HepG2 (cell line): ENCODE measurements around the gene ARHGEF40. TPM values are rescaled to one million over a fixed set of nuclear protein-coding genes. Genes with fewer than 3 reads are reported as not detected.

Experiments used
- ATAC-seq: fragments of 200-7000 bp; cut with Tn5 transposase; 3 replicates; pipeline ENCODE4 v1.9.1; 2020; ENCODE audit warnings: mild to moderate bottlenecking, moderate library complexity
- BruUV-seq: library from RNA; stranded (reverse); fragments of 400-500 nt; replicated peaks from 2 replicates; lab custom pipeline; 2021; lab: Mats Ljungman, UMichigan
- CTCF ChIA-PET: fragments of 300-600 bp; formaldehyde crosslinking; extraction: SDS; loops from one replicate; lab custom pipeline; 2021; ENCODE audit warnings: low total read pairs, inconsistent platforms, low intra/inter-chr PET ratio; lab: Yijun Ruan, JAX
- POLR2A ChIA-PET: fragments of 350-600 bp; sonication (Branson Sonifier 250); formaldehyde crosslinking; loops from one replicate; lab custom pipeline; 2020; ENCODE audit warnings: antibody characterized with exemption, inconsistent platforms; lab: Yijun Ruan, JAX
- DNase-seq: peaks from one replicate; pipeline ENCODE4 v3.0.0-alpha.2; 2015; ENCODE audit warnings: low spot score
- FAIRE-seq: peaks from 3 replicates; lab custom pipeline; 2011; peaks lifted over from hg19 to GRCh38; lab: Jason Lieb, UNC
- H2AFZ ChIP-seq: one replicate; pipeline ENCODE4 v1.6.1; 2011; ENCODE audit warnings: low read length, inconsistent platforms
- H3K27ac ChIP-seq: fragments of 300-600 bp; 3 replicates; pipeline ENCODE4 v1.8.0; 2011; ENCODE audit warnings: mixed run types, mild to moderate bottlenecking, mixed read lengths, low read length, inconsistent platforms; ENCODE audit not compliant: insufficient read depth; ENCODE audit errors: extremely low read length
- H3K27me3 ChIP-seq, 2 experiments: fragments of 200-600 bp in 1 of 2; 2 replicates in 1 of 2; 3 replicates in 1 of 2; pipeline versions ENCODE4 v1.6.0 to v1.8.0; 2011; ENCODE audit warnings: low read length in 2 of 2, mild to moderate bottlenecking in 2 of 2, moderate library complexity in 2 of 2, inconsistent platforms in 1 of 2; ENCODE audit not compliant: insufficient read depth in 2 of 2, control insufficient read depth in 1 of 2
- H3K36me3 ChIP-seq, 2 experiments: fragments of 200-600 bp in 1 of 2; replicated peaks in 1 of 2; 2 replicates in 1 of 2; 3 replicates in 1 of 2; pipeline versions ENCODE4 v1.5.1 to v1.8.0; 2011; ENCODE audit warnings: low read length in 2 of 2, inconsistent platforms in 1 of 2; ENCODE audit not compliant: insufficient read depth in 2 of 2, control insufficient read depth in 1 of 2
- H3K4me1 ChIP-seq: 2 replicates; pipeline ENCODE4 v1.5.1; 2012; ENCODE audit warnings: low read length, inconsistent platforms; ENCODE audit not compliant: insufficient read depth
- H3K4me2 ChIP-seq: 2 replicates; pipeline ENCODE4 v1.6.0; 2011; ENCODE audit warnings: low read depth, low read length, inconsistent platforms
- H3K4me3 ChIP-seq, 3 experiments: fragments of 200-600 bp in 1 of 3; sonication (generic), shearing (Covaris generic) in 1 of 3; replicated peaks in 1 of 3; 2 replicates each; pipeline ENCODE4 v1.5.1; 2011 to 2016; ENCODE audit warnings: low read length in 3 of 3, inconsistent platforms in 2 of 3, low read depth in 2 of 3, mild to moderate bottlenecking in 2 of 3, control low read depth in 1 of 3, mixed read lengths in 1 of 3; ENCODE audit not compliant: insufficient read depth in 1 of 3
- H3K79me2 ChIP-seq: one replicate; pipeline ENCODE4 v1.6.1; 2011; ENCODE audit warnings: low read length, inconsistent platforms; ENCODE audit not compliant: insufficient read depth
- H3K9ac ChIP-seq: 2 replicates; pipeline ENCODE4 v1.6.0; 2011; ENCODE audit warnings: mild to moderate bottlenecking, low read depth, low read length, inconsistent platforms; ENCODE audit not compliant: insufficient read depth
- H3K9me3 ChIP-seq: 2 replicates; pipeline ENCODE4 v1.5.1; 2012; ENCODE audit warnings: mild to moderate bottlenecking, low read length
- H4K20me1 ChIP-seq: 2 replicates; pipeline ENCODE4 v1.6.0; 2011; ENCODE audit warnings: inconsistent platforms, mild to moderate bottlenecking, low read length, moderate library complexity; ENCODE audit not compliant: insufficient read depth
- ATF7 ChIP-seq, 2 experiments: fragments of 450-650 bp in 1 of 2; sonication (generic) in 1 of 2; formaldehyde crosslinking in 1 of 2; IDR thresholded peaks; 2 replicates each; pipeline versions ENCODE4 v1.4.0 to v1.6.1; 2016 to 2020; ENCODE audit warnings: antibody characterized with exemption in 1 of 2, mild to moderate bottlenecking in 1 of 2, missing genetic modification reagents in 1 of 2
- KLF6 ChIP-seq: IDR thresholded peaks from 2 replicates; pipeline ENCODE4 v1.8.0; 2016; ENCODE audit warnings: missing biosample characterization, missing genetic modification reagents
- PHF20 ChIP-seq: sonication (generic); formaldehyde crosslinking; IDR thresholded peaks from 2 replicates; pipeline ENCODE4 v1.5.0; 2020; ENCODE audit warnings: mild to moderate bottlenecking, missing genetic modification reagents
- ZMAT3 ChIP-seq: sonication (generic); formaldehyde crosslinking; conservative IDR thresholded peaks from 2 replicates; pipeline ENCODE4 v1.7.0; 2021; ENCODE audit warnings: missing genetic modification reagents
- ZNF350 ChIP-seq: sonication (generic); formaldehyde crosslinking; IDR thresholded peaks from 2 replicates; pipeline ENCODE4 v1.4.0; 2020; ENCODE audit warnings: mild to moderate bottlenecking, low read depth, missing genetic modification reagents, borderline replicate concordance
- ZNF441 ChIP-seq: sonication (generic); formaldehyde crosslinking; IDR thresholded peaks from 2 replicates; pipeline ENCODE4 v1.7.0; 2021; ENCODE audit warnings: missing genetic modification reagents, borderline replicate concordance
- ZNF839 ChIP-seq: sonication (generic); formaldehyde crosslinking; IDR thresholded peaks from 2 replicates; pipeline ENCODE4 v1.4.0; 2020; ENCODE audit warnings: missing genetic modification reagents, mild to moderate bottlenecking, borderline replicate concordance
- WGBS: methylation state at CpG from one replicate; pipeline ENCODE4 v1.1.6; 2017; ENCODE audit warnings: low lambda C conversion rate; 5-methylcytosine and 5-hydroxymethylcytosine counted together
- in situ Hi-C: cut with HindIII; loops from 2 replicates; pipeline ENCODE4 v1.10.0; 2017; ENCODE audit warnings: low pct_unique_long_range_greater_than_20kb; ENCODE audit not compliant: extremely low pct_ligation_motif_present
- intact Hi-C: fragments of 100-400 bp; cut with micrococcal nuclease; formaldehyde crosslinking; loops from one replicate; pipeline ENCODE4 v1.10.0; 2022; ENCODE audit not compliant: unreplicated experiment
- polyA plus RNA-seq, 8 experiments: library from polyadenylated mRNA; depleted of rRNA in 3 of 8; stranded (reverse) in 7 of 8; unstranded in 1 of 8; fragments of >200 nt; fragmentation: Illumina TruSeq in 4 of 8; extraction: Trizol in 4 of 8; gene quantifications; 2 replicates each; pipeline versions ENCODE4 v1.2.1 to v1.2.3, GENCODE V29; 2011 to 2016; ENCODE audit warnings: low read depth in 4 of 8, missing spikeins in 1 of 8, mixed read lengths in 1 of 8; ENCODE audit not compliant: insufficient read depth in 1 of 8
- total RNA-seq, 5 experiments: library from RNA; depleted of rRNA; stranded (reverse); fragments of >200 nt; fragmentation: Illumina TruSeq; extraction: Trizol; gene quantifications; 2 replicates each; pipeline ENCODE4 v1.2.3, GENCODE V29; 2016; ENCODE audit warnings: low read depth in 1 of 5
- TF ChIP-seq, protein P1 (sequence below), 2 experiments: fragments of 450-650 bp in 1 of 2; sonication (generic) in 1 of 2; formaldehyde crosslinking in 1 of 2; IDR thresholded peaks; 2 replicates each; pipeline versions ENCODE4 v1.6.1 to v1.8.0; 2016 to 2022; ENCODE audit warnings: antibody characterized with exemption in 1 of 2, mild to moderate bottlenecking in 1 of 2, missing genetic modification reagents in 1 of 2
- TF ChIP-seq, protein P2 (sequence below): sonication (generic); formaldehyde crosslinking; IDR thresholded peaks from 2 replicates; pipeline ENCODE4 v1.8.0; 2022; ENCODE audit warnings: missing genetic modification reagents, mild to moderate bottlenecking, borderline replicate concordance
- TF ChIP-seq, protein P3 (sequence below): sonication (generic); formaldehyde crosslinking; IDR thresholded peaks from 2 replicates; pipeline ENCODE4 v1.5.0; 2020; ENCODE audit warnings: mild to moderate bottlenecking, missing genetic modification reagents

ARHGEF40 gene
- total and polyA plus RNA-seq, 2 of the 13 experiments (the other 11 are each of a cell fraction or from before 2014, with no cell fraction given) = 28.1 to 78.1 TPM

GRCh38 chr14:21043387-21043973 lies 26.6 kb upstream of the ARHGEF40 start:
- Histone ChIP-seq H3K4me3 (no peak overlapping the region), H3K27ac (peak overlapping the region; percentile 83), H3K36me3 (no peaks in the 10 kb centered on the region), H3K4me2 (peak overlapping the region; percentile 52), H3K9ac (peak overlapping the region; percentile 14; the same call in 1 of the 2 replicates), H3K9me3 (no peaks in the 10 kb centered on the region), H4K20me1 (no peaks in the 10 kb centered on the region), H3K27me3 (no peaks in the 10 kb centered on the region), H3K79me2 (no peaks in the 10 kb centered on the region), H2AFZ (no peak overlapping the region), H3K4me1 (peaks cover 75% of the 10 kb centered on the region)
- POLR2A ChIA-PET = interaction anchor here (1.2 to 2.3 kb wide), 8 partner anchors 8 to 358 kb away, joined by 3 to 18 read pairs (median 8); partner anchors contain the start of genes ARHGEF40 and NDRG2
- ATAC-seq (no peak), FAIRE-seq (no peak), DNase-seq (no peak)
- WGBS = 76% methylated on average over 2 of the region's 2 CpGs
- in situ Hi-C loops (loop anchor here (5.0 kb wide), 1 partner anchor 186 kb away; no protein-coding TSS in a partner anchor), intact Hi-C loops (no loop called here)
- CTCF ChIA-PET = interaction anchor here (0.9 to 2.2 kb wide), 2 partner anchors 29 to 49 kb away, joined by 4 to 8 read pairs; no protein-coding TSS in a partner anchor
- no TSS peak for BruUV-seq
- 0 out of 2 replicates have a peak, but pooled peaks have one; percentile 59 for TF ChIP-seq ZNF441 (CRISPR knock-in tag)
- TF ChIP-seq, protein P1, sequence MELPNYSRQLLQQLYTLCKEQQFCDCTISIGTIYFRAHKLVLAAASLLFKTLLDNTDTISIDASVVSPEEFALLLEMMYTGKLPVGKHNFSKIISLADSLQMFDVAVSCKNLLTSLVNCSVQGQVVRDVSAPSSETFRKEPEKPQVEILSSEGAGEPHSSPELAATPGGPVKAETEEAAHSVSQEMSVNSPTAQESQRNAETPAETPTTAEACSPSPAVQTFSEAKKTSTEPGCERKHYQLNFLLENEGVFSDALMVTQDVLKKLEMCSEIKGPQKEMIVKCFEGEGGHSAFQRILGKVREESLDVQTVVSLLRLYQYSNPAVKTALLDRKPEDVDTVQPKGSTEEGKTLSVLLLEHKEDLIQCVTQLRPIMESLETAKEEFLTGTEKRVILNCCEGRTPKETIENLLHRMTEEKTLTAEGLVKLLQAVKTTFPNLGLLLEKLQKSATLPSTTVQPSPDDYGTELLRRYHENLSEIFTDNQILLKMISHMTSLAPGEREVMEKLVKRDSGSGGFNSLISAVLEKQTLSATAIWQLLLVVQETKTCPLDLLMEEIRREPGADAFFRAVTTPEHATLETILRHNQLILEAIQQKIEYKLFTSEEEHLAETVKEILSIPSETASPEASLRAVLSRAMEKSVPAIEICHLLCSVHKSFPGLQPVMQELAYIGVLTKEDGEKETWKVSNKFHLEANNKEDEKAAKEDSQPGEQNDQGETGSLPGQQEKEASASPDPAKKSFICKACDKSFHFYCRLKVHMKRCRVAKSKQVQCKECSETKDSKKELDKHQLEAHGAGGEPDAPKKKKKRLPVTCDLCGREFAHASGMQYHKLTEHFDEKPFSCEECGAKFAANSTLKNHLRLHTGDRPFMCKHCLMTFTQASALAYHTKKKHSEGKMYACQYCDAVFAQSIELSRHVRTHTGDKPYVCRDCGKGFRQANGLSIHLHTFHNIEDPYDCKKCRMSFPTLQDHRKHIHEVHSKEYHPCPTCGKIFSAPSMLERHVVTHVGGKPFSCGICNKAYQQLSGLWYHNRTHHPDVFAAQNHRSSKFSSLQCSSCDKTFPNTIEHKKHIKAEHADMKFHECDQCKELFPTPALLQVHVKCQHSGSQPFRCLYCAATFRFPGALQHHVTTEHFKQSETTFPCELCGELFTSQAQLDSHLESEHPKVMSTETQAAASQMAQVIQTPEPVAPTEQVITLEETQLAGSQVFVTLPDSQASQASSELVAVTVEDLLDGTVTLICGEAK (IDR thresholded peaks at IDR 0.05) = no peak
- TF ChIP-seq, protein P1 (CRISPR knock-in tag; IDR thresholded peaks at IDR 0.05) = peak; percentile 25; the same call in 1 of the 2 replicates
- TF ChIP-seq ATF7 (IDR thresholded peaks at IDR 0.05) = no peak
- 0 out of 2 replicates have a peak, but pooled peaks have one; percentile 30 for TF ChIP-seq ATF7 (CRISPR knock-in tag; IDR thresholded peaks at IDR 0.05)
- TF ChIP-seq ZNF350 (CRISPR knock-in tag) = 0 out of 2 replicates have a peak, but pooled peaks have one; percentile 12
- 0 out of 2 replicates have a peak, but pooled peaks have one; percentile 25 for TF ChIP-seq ZNF839 (CRISPR knock-in tag)
- TF ChIP-seq, protein P2, sequence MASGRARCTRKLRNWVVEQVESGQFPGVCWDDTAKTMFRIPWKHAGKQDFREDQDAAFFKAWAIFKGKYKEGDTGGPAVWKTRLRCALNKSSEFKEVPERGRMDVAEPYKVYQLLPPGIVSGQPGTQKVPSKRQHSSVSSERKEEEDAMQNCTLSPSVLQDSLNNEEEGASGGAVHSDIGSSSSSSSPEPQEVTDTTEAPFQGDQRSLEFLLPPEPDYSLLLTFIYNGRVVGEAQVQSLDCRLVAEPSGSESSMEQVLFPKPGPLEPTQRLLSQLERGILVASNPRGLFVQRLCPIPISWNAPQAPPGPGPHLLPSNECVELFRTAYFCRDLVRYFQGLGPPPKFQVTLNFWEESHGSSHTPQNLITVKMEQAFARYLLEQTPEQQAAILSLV = 0 out of 2 replicates have a peak, but pooled peaks have one; percentile 15
- TF ChIP-seq PHF20 (CRISPR knock-in tag) = no peak
- 0 out of 2 replicates have a peak, but pooled peaks have one; percentile 13 for TF ChIP-seq ZMAT3
- TF ChIP-seq KLF6 (CRISPR knock-in tag) = 0 out of 2 replicates have a peak, but pooled peaks have one; percentile 5
- TF ChIP-seq, protein P3, sequence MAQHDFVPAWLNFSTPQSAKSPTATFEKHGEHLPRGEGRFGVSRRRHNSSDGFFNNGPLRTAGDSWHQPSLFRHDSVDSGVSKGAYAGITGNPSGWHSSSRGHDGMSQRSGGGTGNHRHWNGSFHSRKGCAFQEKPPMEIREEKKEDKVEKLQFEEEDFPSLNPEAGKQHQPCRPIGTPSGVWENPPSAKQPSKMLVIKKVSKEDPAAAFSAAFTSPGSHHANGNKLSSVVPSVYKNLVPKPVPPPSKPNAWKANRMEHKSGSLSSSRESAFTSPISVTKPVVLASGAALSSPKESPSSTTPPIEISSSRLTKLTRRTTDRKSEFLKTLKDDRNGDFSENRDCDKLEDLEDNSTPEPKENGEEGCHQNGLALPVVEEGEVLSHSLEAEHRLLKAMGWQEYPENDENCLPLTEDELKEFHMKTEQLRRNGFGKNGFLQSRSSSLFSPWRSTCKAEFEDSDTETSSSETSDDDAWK (CRISPR knock-in tag) = no peak
